Peyer's patch (tissue), 4 donors: ENCODE data around the gene IL17RD. TPM values are rescaled to one million over a fixed set of nuclear protein-coding genes. Genes with fewer than 3 reads are reported as not detected.

ENCODE experiments used
- DNase-seq, 3 donors: peaks; one replicate each; pipeline ENCODE4 v3.0.0-alpha.2; 2017 to 2019
- H3K27ac ChIP-seq, 4 donors: fragments of 200-600 bp; sonication (generic); one replicate each; pipeline ENCODE4 v1.5.1; 2016 to 2019
- H3K27me3 ChIP-seq, 2 donors: fragments of 200-600 bp; sonication (generic); one replicate each; pipeline ENCODE4 v1.5.1; 2019
- H3K36me3 ChIP-seq, 3 donors: fragments of 200-600 bp; sonication (generic); one replicate each; pipeline ENCODE4 v1.5.1; 2016 to 2019
- H3K4me1 ChIP-seq, 4 donors: fragments of 200-600 bp; sonication (generic); one replicate each; pipeline ENCODE4 v1.5.1; 2016 to 2019
- H3K4me3 ChIP-seq, 4 donors: fragments of 200-600 bp; sonication (generic); 1 replicate in 3 of 4; 2 replicates in 1 of 4; pipeline ENCODE4 v1.5.1; 2016 to 2019; ENCODE audit warnings: mild to moderate bottlenecking in 1 of 4
- H3K9me3 ChIP-seq, 4 donors: fragments of 200-600 bp; sonication (generic); one replicate each; pipeline ENCODE4 v1.5.1; 2016 to 2019; ENCODE audit warnings: mild to moderate bottlenecking in 1 of 4
- POLR2A ChIP-seq, 2 donors: fragments of 450-650 bp; IDR thresholded peaks; one replicate each; pipeline ENCODE4 v1.5.1; 2017; ENCODE audit warnings: antibody characterized with exemption in 2 of 2, mild to moderate bottlenecking in 2 of 2, moderate library complexity in 2 of 2
- total RNA-seq, 4 donors: library from RNA; depleted of rRNA; stranded (reverse); fragments of >200 nt; gene quantifications; one replicate each; pipeline ENCODE4 v1.1.0, GENCODE V29; 2016
- TF ChIP-seq, protein P1 (sequence below), 6 experiments: fragments of 450-650 bp in 4 of 6; fragments of 200-600 bp in 2 of 6; sonication (generic) in 1 of 6; IDR thresholded peaks; one replicate each; pipeline ENCODE4 v1.5.1; 2017 to 2019; ENCODE audit warnings: antibody characterized with exemption in 6 of 6, mild to moderate bottlenecking in 3 of 6, moderate library complexity in 1 of 6

The IL17RD gene
- total RNA-seq, 4 donors from 2014 or later: 0.88 to 5.8 (median 2.1) TPM

DNA sequence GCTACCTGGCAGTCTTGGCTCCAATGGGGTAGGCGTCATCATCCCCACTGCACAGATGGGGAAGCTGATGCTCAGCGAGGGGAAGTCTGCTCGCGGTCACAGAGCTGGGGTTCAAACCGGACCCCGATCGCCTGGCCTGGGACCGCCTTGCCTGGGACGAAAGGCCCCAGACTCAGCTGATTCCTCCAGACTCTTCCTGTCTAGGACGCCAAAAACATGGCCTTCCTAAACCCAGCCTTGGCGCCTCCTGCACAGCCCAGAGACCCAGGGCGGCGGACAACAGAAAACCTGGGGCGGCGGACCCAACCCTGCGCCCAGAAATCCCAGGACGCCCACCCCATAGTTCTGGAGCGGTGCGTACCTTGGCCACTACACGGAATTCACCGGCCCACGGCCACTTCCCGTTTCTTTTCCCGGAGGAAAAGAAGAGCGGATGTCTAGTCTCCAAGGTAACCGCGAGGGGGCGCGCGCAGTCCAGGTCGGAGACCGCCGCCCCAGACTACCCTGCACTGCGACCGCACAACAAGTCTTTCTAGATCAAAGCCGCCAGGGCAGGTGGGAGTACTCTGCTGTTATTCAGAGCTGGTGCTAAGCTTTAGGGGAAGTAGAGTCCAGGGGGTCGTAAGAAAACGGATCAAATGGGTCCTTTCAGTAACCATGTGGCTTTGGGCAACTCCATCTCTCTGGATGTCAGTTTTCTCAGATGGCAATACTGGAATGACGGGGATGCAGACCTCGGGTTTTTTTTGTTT is 4.9 kb upstream of the IL17RD start:
- TF ChIP-seq, protein P1, sequence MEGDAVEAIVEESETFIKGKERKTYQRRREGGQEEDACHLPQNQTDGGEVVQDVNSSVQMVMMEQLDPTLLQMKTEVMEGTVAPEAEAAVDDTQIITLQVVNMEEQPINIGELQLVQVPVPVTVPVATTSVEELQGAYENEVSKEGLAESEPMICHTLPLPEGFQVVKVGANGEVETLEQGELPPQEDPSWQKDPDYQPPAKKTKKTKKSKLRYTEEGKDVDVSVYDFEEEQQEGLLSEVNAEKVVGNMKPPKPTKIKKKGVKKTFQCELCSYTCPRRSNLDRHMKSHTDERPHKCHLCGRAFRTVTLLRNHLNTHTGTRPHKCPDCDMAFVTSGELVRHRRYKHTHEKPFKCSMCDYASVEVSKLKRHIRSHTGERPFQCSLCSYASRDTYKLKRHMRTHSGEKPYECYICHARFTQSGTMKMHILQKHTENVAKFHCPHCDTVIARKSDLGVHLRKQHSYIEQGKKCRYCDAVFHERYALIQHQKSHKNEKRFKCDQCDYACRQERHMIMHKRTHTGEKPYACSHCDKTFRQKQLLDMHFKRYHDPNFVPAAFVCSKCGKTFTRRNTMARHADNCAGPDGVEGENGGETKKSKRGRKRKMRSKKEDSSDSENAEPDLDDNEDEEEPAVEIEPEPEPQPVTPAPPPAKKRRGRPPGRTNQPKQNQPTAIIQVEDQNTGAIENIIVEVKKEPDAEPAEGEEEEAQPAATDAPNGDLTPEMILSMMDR (IDR thresholded peaks at IDR 0.05): peak; percentile 55 to 83 (median 74)
- no peak for TF ChIP-seq POLR2A (IDR thresholded peaks at IDR 0.05)
- peaks cover 0 to 10% (median 2%) of the 10 kb centered on the region in 4 donors for H3K4me1 ChIP-seq
- H3K36me3 ChIP-seq: no peaks in the 10 kb centered on the region
- no peaks in the 10 kb centered on the region for H3K27me3 ChIP-seq
- no peaks in the 10 kb centered on the region for H3K9me3 ChIP-seq
- no peak overlapping the region for H3K27ac ChIP-seq
- DNase-seq: peak; percentile 63 to 88 (median 85)
- H3K4me3 ChIP-seq: peak overlapping the region; percentile 38 to 59 (median 48)

DNA sequence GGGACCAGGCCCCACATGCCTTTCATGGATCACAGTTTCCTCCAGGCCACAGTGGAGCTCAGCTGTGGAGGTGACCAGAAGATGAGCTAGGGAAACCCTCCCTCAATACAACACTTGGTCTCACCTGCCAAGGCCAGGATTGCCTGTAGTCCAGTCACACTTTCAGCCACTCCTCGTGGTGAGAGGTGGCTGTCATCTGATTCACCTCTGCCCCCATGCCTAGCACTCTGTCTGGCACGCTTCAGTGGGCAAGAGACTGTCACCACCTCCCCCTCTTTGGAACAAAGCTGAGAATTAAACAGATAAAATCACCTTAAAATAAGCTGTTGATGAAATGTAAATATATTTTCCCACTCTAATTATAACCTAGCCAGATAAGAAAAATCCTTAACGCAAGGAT is 4.0 kb upstream of the IL17RD start:
- no peak for TF ChIP-seq POLR2A (IDR thresholded peaks at IDR 0.05)
- TF ChIP-seq, protein P1 (IDR thresholded peaks at IDR 0.05): no peak
- Histone ChIP-seq H3K9me3 (no peaks in the 10 kb centered on the region), H3K4me1 (peaks cover 0 to 19% (median 12%) of the 10 kb centered on the region in 4 donors), H3K27ac (no peak overlapping the region), H3K36me3 (no peaks in the 10 kb centered on the region), H3K4me3 (no peak overlapping the region), H3K27me3 (no peaks in the 10 kb centered on the region)
- DNase-seq: no peak

DNA sequence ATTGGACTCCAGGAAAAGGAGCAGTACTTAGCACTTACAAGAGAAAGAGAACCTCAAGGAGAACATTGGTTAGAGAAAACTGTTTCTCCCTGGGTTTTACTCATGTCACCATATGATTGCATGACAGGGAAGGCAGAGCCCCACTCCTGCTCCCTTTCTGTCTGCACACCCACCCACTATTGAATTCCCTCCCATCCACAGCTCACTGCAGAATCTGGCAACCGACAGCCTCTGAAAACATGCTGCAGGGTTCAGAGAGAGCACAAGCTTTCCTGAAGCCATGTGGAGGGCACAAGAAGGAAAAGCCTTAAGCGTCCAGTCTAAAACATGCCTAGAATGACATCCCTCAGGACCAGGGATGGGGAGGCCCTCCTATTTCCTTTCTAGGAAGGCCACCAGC is 3.0 kb upstream of the IL17RD start:
- H3K27ac ChIP-seq: no peak overlapping the region

DNA sequence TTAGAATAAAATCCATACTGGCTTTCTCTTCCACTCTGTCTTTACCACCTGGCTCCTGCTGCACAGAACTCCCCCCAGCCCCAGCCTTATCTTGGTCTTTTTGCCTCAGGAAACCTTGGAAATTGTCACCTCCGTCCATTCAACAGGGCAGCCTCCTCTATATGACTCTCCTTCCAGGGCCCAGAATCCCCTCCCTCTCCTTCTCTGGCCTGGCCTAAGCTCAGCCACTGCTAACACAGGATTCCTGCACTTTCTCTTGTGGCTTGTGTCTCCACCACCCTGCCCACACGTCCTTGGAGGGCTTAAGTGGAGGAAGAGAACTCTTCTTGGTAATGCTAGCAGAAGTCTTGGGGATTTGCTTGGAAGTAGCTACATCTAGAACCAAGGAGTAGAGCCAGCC is 1.5 kb upstream of the IL17RD start:
- no peak overlapping the region for H3K27ac ChIP-seq
- H3K36me3 ChIP-seq: no peaks in the 10 kb centered on the region
- no peak overlapping the region for H3K4me3 ChIP-seq
- no peaks in the 10 kb centered on the region for H3K27me3 ChIP-seq
- no peak for TF ChIP-seq POLR2A (IDR thresholded peaks at IDR 0.05)
- TF ChIP-seq, protein P1 (IDR thresholded peaks at IDR 0.05): no peak
- no peaks in the 10 kb centered on the region for H3K9me3 ChIP-seq
- H3K4me1 ChIP-seq: peaks cover 0 to 21% (median 13%) of the 10 kb centered on the region in 4 donors
- no peak for DNase-seq

More for the DNA sequence above, 3.0 kb upstream of the IL17RD start:
- Histone ChIP-seq H3K36me3 (no peaks in the 10 kb centered on the region), H3K9me3 (no peaks in the 10 kb centered on the region), H3K4me3 (no peak overlapping the region), H3K4me1 (peaks cover 0 to 21% (median 13%) of the 10 kb centered on the region in 4 donors), H3K27me3 (no peaks in the 10 kb centered on the region)
- TF ChIP-seq, protein P1 (IDR thresholded peaks at IDR 0.05): no peak
- no peak for TF ChIP-seq POLR2A (IDR thresholded peaks at IDR 0.05)
- no peak for DNase-seq

DNA sequence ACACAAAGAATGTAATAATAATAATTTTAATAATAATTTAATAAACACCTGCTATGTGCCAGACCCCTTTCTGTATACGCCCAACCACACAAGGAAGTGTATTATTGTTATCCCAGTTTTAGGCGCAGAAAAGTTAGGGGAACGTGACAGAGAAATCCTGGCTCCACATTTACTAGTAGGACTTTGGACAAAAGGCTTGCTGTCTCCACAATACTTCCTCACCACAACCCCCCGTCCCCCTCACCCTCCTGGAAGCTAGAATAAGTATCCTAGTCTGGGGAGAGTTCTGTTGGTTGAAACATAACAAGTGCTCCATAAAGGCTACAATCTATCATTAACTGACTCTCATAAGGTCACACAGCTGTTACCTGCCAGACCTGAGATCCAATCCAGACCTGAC is 488 bp upstream of the IL17RD start:
- no peak for DNase-seq
- Histone ChIP-seq H3K4me3 (peak overlapping the region in 1 of 4 donors; percentile 52), H3K9me3 (no peaks in the 10 kb centered on the region), H3K27me3 (no peaks in the 10 kb centered on the region), H3K36me3 (no peaks in the 10 kb centered on the region), H3K27ac (no peak overlapping the region), H3K4me1 (peaks cover 0 to 21% (median 13%) of the 10 kb centered on the region in 4 donors)
- TF ChIP-seq, protein P1 (IDR thresholded peaks at IDR 0.05): no peak
- TF ChIP-seq POLR2A (IDR thresholded peaks at IDR 0.05): no peak
